ENCODE measurements around the gene PPM1M. TPM values are rescaled to one million over a fixed set of nuclear protein-coding genes. Genes with fewer than 3 reads are reported as not detected.

Gene PPM1M
- total RNA-seq, 1 experiment from 2014 or later = 1.4 TPM

Other genes with a start within 250 kb of the PPM1M start
- 2,209 and 2,228 TPM in 2 replicates for gene RPL29, start 249.9 kb upstream of the PPM1M start, total RNA-seq (2014; rRNA removed; shearing (Covaris generic))
- 14.6 and 16.8 TPM in 2 replicates for gene DUSP7, start 189.2 kb upstream of the PPM1M start, total RNA-seq (2014; rRNA removed; shearing (Covaris generic))
- gene POC1A, start 91.3 kb upstream of the PPM1M start, total RNA-seq (2014; rRNA removed; shearing (Covaris generic)) = 22.8 and 32.2 TPM in 2 replicates
- 66.7 and 73.0 TPM in 2 replicates for gene ALAS1, start 47.6 kb upstream of the PPM1M start, total RNA-seq (2014; rRNA removed; shearing (Covaris generic))
- 0.07 TPM in 1 of 2 replicates, not detected in the other for gene TLR9, start 20.1 kb upstream of the PPM1M start, total RNA-seq (2014; rRNA removed; shearing (Covaris generic))
- gene TWF2, start 6.6 kb upstream of the PPM1M start, total RNA-seq (2014; rRNA removed; shearing (Covaris generic)) = 237 and 258 TPM in 2 replicates
- gene WDR82, start 32.9 kb downstream of the PPM1M start, total RNA-seq (2014; rRNA removed; shearing (Covaris generic)) = 89.2 and 115 TPM in 2 replicates
- gene GLYCTK, start 42.1 kb downstream of the PPM1M start, total RNA-seq (2014; rRNA removed; shearing (Covaris generic)) = 14.8 and 24.5 TPM in 2 replicates
- gene DNAH1, start 70.6 kb downstream of the PPM1M start, total RNA-seq (2014; rRNA removed; shearing (Covaris generic)) = 1.2 and 2.5 TPM in 2 replicates
- 149 and 194 TPM in 2 replicates for gene BAP1, start 164.2 kb downstream of the PPM1M start, total RNA-seq (2014; rRNA removed; shearing (Covaris generic))
- 6.7 and 8.3 TPM in 2 replicates for gene PHF7, start 164.9 kb downstream of the PPM1M start, total RNA-seq (2014; rRNA removed; shearing (Covaris generic))
- gene SEMA3G, start 199.3 kb downstream of the PPM1M start, total RNA-seq (2014; rRNA removed; shearing (Covaris generic)) = 0.10 and 0.98 TPM in 2 replicates
- gene TNNC1, start 208.3 kb downstream of the PPM1M start, total RNA-seq (2014; rRNA removed; shearing (Covaris generic)) = 86.7 and 117 TPM in 2 replicates
- 25.5 and 28.9 TPM in 2 replicates for gene NISCH, start 209.8 kb downstream of the PPM1M start, total RNA-seq (2014; rRNA removed; shearing (Covaris generic))
- not detected in 2 replicates for gene STAB1, start 249.6 kb downstream of the PPM1M start, total RNA-seq (2014; rRNA removed; shearing (Covaris generic))

Measured in G401 (cell line).